Endothelial cell of umbilical vein (primary cell): Measurements from ENCODE around the gene SLFNL1.

ENCODE experiments used
- CTCF ChIP-seq, 2 donors: IDR thresholded peaks; 1 replicate in 1 of 2; 2 replicates in 1 of 2; pipeline ENCODE4 v1.5.1; 2011; ENCODE audit warnings: low read length in 2 of 2, mild to moderate bottlenecking in 2 of 2, moderate library complexity in 2 of 2, control low read depth in 1 of 2, inconsistent platforms in 1 of 2, low read depth in 1 of 2; ENCODE audit not compliant: insufficient read depth in 1 of 2; ENCODE audit errors: extremely low read depth in 1 of 2
- GATA2 ChIP-seq: IDR thresholded peaks from 2 replicates; pipeline ENCODE4 v1.7.0; 2011; ENCODE audit warnings: low read depth, mild to moderate bottlenecking, moderate library complexity, mixed read lengths, low read length; ENCODE audit not compliant: insufficient read length, insufficient read depth
- JUN ChIP-seq: IDR thresholded peaks from 2 replicates; pipeline ENCODE4 v1.6.1; 2011; ENCODE audit warnings: borderline replicate concordance, low read depth; ENCODE audit not compliant: insufficient read length, insufficient read depth
- MAX ChIP-seq: IDR thresholded peaks from 2 replicates; pipeline ENCODE4 v1.6.1; 2011; ENCODE audit not compliant: insufficient read depth, insufficient read length
- POLR2A ChIP-seq: IDR thresholded peaks from 2 replicates; pipeline ENCODE4 v1.6.1; 2012; ENCODE audit warnings: low read depth, mild to moderate bottlenecking, control low read depth, low read length
- POLR2AphosphoS5 ChIP-seq: IDR thresholded peaks from 2 replicates; pipeline ENCODE4 v1.6.1; 2012; ENCODE audit warnings: low read depth, mild to moderate bottlenecking, control low read depth, low read length, moderate library complexity; ENCODE audit not compliant: insufficient read depth

DNA sequence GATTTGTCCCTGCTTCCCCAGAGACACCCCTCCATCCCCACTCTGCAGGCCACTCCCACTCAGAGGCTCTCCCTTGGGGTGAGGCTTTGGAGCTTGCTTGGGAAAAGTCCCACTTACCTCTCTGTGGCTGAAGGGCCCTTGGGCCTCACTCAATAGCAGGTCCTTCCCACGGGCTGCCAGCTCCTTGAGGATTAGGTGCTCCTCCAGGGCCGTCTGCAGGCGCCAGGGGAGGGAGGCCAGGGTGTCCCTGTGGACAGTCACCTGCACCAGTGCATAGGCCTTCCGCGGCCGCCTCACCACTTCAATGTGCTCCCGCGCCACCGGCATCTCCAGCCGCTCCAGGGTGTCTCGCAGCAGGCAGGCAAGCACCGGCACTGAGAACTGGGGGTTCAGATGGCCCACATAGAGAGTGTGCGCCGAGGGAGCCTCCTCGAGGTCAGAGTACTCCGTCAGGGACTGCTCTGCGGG lies 1.4 kb downstream of the SLFNL1 start:
- TF ChIP-seq CTCF (IDR thresholded peaks at IDR 0.05; ENCODE audit: extremely low read depth in 1 of 2, insufficient read depth in 1 of 2, low read depth in 1 of 2, low read length in 2 of 2), result no peak
- no peak for TF ChIP-seq JUN
- no peak for TF ChIP-seq MAX
- no peak for TF ChIP-seq GATA2
- no peak for TF ChIP-seq POLR2A
- no peak for TF ChIP-seq POLR2AphosphoS5
